PC-3 (cell line): Measurements from ENCODE around the gene IL16.

Experiments
- CTCF ChIP-seq: fragments of 300-600 bp; sonication (generic); conservative IDR thresholded peaks from 2 replicates; pipeline ENCODE4 v1.5.1; 2017; ENCODE audit warnings: antibody characterized with exemption, low read depth, mild to moderate bottlenecking, low read length
- EZH2 ChIP-seq: fragments of 300-600 bp; sonication (generic); IDR thresholded peaks from one replicate; pipeline ENCODE4 v1.6.1; 2017; ENCODE audit warnings: antibody characterized with exemption, mild to moderate bottlenecking, low read length; ENCODE audit not compliant: unreplicated experiment

GRCh38 chr15:81285461-81285860, 88.8 kb downstream of the IL16 start:
- no peak for TF ChIP-seq CTCF
- TF ChIP-seq EZH2: no peak
